Measurements from ENCODE around the gene KLHDC9.

The KLHDC9 gene

GRCh38 chr1:161083748-161084596 lies 14.2 kb upstream of the KLHDC9 start:
- H3K27ac ChIP-seq, result no peak overlapping the region
- no peak for TF ChIP-seq ZFX (IDR thresholded peaks at IDR 0.05; ENCODE audit: borderline replicate concordance)
- TF ChIP-seq, protein P1, sequence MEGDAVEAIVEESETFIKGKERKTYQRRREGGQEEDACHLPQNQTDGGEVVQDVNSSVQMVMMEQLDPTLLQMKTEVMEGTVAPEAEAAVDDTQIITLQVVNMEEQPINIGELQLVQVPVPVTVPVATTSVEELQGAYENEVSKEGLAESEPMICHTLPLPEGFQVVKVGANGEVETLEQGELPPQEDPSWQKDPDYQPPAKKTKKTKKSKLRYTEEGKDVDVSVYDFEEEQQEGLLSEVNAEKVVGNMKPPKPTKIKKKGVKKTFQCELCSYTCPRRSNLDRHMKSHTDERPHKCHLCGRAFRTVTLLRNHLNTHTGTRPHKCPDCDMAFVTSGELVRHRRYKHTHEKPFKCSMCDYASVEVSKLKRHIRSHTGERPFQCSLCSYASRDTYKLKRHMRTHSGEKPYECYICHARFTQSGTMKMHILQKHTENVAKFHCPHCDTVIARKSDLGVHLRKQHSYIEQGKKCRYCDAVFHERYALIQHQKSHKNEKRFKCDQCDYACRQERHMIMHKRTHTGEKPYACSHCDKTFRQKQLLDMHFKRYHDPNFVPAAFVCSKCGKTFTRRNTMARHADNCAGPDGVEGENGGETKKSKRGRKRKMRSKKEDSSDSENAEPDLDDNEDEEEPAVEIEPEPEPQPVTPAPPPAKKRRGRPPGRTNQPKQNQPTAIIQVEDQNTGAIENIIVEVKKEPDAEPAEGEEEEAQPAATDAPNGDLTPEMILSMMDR (IDR thresholded peaks at IDR 0.05), result no peak

- H3K27ac ChIP-seq, result no peak overlapping the region
- no peak for TF ChIP-seq ZFX (IDR thresholded peaks at IDR 0.05; ENCODE audit: borderline replicate concordance)
- TF ChIP-seq, protein P1 (IDR thresholded peaks at IDR 0.05), result no peak
Measured at GRCh38 chr1:161084597-161084988, 13.6 kb upstream of the KLHDC9 start.

DNA sequence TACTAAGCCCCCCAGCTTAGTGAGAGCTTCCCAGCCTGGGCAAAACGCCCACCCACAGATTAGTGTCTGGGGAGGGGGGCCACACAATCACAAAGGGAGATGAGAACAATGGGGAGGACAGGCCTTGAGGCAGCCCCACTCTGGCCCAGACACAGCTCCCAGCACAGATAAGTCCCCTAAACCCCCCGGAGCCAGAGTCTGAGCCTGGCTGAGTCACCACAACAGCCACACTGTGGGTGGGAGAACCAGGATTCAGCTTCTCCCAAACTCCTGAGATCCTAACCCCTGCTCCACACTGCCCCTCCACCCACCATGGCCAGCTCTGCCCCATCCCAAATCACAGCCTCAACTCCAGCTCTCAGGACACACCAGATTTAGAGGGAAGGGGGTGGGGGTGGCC lies 13.0 kb upstream of the KLHDC9 start:
- no peak for TF ChIP-seq ZFX (IDR thresholded peaks at IDR 0.05; ENCODE audit: borderline replicate concordance)
- TF ChIP-seq, protein P1 (IDR thresholded peaks at IDR 0.05), result no peak
- H3K27ac ChIP-seq, result no peak overlapping the region

DNA sequence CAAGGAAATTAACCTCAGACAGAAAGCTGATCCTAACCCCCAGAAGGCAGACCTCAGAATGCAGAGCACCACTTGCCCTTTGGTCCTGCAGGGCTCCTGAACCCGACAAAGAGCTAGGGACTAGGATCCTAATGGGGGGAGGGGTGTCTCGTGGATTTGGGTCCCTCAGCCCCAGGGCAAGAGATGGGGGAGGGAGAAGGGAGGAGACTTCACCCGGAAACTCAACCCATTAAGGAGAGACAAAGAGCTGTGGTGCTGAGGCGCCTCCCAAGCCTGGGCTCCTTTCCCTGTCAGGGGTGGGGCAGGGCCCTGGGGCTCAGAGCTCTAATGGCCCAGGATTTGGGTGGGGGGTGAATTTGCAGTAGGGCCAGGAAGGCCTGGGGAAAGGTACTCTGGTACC lies 11.7 kb upstream of the KLHDC9 start:
- TF ChIP-seq, protein P1 (IDR thresholded peaks at IDR 0.05), result no peak
- TF ChIP-seq ZFX (IDR thresholded peaks at IDR 0.05; ENCODE audit: borderline replicate concordance), result no peak
- H3K27ac ChIP-seq, result no peak overlapping the region

DNA sequence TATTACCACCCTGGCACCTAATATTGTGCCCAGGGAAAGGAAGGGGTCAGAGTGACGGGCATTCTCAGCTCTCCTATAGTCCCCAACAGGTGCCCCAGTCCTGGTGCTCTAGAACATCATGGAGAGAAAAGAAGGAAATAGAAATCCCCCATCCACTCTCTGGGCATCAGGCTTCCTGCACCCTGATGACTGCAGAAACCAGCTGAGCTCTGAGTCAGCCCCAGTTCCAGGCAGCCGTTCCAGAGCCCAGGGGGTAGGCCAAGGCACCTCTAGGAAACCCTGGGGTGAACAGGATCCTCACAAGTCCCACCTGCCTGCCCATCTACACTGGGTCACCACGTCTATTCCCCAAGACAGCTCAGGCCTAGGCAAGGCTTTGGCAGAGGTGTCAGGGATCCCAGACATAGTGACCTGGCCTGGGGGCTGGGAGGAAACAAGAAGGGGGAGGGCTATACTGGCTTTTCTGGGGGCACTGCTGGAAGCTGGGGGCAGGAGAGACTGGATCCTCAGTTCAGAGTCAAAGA lies 9.5 kb upstream of the KLHDC9 start:
- no peak overlapping the region for H3K27ac ChIP-seq
- TF ChIP-seq, protein P1 (IDR thresholded peaks at IDR 0.05), result no peak
- no peak for TF ChIP-seq ZFX (IDR thresholded peaks at IDR 0.05; ENCODE audit: borderline replicate concordance)

DNA sequence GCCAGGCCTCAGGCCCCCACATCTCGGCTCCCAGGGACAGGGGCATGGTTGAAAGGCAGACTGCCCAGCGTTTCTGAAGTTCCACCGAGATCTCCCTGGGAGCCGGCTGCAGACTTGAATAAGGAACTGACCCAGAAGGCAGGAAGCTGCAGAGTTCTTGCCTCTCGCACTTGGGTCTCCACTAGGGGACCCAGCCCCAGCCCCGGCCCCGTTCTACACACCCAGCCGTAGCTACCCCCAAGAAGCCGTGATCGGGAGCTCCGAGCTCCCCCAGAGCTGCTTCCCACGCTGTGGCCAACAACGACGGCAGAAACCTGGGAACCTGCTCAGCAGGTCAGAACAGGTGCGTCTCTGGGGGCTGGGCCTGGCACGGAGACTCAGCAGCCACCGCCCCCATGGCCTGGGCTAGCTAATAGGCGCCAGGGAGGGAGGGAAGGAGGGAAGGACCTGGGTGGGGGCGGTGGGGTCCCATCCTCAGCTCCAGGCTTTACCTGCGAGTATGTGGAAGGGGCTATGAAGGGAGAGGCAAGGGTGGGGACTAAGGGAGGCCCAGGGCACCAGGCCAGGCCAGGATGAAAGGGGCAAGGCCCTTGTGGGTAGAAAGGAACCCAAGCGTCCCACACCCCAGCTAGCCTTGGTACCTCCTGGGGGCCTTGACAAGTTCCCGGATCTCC lies 8.8 kb upstream of the KLHDC9 start, which contains the start of gene NECTIN4:
Gene NECTIN4 (minus strand): TSS at position 308 of the 674 bp plus-strand sequence. CDS start 262 bp downstream, at position 46.
- 0 out of 2 replicates have a peak within 1 kb of the TSS, but pooled peaks have one; percentile 29 for H3K27ac ChIP-seq
- TF ChIP-seq ZFX (IDR thresholded peaks at IDR 0.05; ENCODE audit: borderline replicate concordance), result no peak
- TF ChIP-seq, protein P1 (IDR thresholded peaks at IDR 0.05), result no peak
